GDM1 (cell line): ENCODE results near the gene RAPGEF2.
A peak's percentile ranks its signal among the peaks of the same experiment; 100 is the strongest.
"Not testable (repeated sequence)": the region's sequence is repeated elsewhere in the genome, so short reads cannot be mapped to it uniquely, and the experiment has no call there.

Source experiments
- DNase-seq: peaks from one replicate; lab custom pipeline; 2025; lab: John Stamatoyannopoulos, UW

Gene RAPGEF2

GRCh38 chr4:159370286-159370685, 267.4 kb downstream of the RAPGEF2 start:
- no peak for DNase-seq

DNA sequence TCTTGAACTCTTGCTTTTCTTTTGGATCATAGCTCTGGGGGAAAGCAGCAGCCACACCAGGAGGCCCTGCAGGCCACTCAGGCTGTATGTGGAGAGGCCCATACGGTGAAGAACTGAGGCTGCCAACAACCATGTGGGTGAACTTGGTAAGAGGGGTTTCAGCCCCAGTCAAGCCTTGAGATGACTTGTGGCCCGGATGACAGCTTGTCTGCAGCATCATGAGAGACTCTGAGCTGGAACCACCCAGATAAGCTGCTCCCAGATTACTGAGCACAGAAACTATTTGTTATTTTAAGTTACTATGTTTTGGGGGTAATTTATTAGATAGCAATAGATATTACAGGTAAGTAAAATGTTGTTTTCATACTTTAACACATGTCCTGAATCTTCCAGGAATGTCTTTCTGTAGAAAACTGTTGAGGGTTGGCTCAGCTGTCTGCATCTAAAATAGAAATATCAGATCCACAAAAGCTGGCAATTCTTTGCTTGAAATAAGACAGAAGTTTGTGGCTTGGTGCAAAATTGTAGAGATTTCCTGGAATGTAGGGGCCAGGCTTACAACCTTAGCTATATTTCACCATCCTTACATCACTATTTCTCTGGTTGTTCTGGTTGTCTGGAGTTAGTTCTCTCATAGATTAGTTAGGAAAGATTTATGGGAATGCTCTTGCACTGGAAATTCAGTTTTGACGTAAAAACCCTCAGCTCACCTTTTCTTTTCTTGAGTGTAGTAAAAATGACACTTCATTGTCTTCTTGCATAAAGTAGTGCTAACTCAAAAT, 272.1 kb downstream of the RAPGEF2 start:
- no peak for DNase-seq

DNA sequence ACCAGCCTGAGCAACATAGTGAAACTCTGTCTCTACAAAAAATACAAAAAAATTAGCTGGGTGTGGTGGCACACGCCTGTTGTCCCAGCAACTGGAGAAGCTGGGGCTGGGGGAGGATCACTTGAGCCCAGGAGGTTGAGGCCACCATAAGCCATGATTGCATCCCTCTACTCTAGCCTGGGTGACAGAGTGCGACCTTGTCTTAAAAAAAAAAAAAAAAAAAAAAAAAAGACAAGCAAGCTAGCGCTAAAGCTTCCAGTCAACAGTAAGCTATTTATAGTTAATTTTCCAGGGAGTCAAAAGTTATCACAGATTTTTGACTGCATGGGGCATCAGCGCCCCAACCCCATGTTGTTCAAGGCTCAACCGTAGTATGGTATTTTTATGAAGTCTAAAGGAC, 273.4 kb downstream of the RAPGEF2 start:
- no peak for DNase-seq

GRCh38 chr4:159378056-159378616, 275.3 kb downstream of the RAPGEF2 start:
- DNase-seq: no peak

DNA sequence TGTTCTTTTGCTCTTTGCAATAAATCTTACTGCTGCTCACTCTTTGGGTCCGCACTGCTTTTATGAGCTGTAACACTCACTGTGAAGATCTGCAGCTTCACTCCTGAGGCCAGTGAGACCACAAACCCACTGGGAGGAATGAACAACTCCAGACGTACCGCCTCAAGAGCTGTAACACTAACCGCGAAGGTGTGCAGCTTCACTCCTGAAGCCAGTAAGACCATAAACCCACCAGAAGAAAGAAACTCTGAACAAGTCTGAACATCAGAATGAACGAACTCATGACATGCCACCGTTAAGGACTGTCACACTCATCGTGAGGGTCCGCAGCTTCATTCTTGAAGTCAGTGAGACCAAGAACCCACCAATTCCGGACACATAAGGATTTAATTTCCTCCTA, 276.2 kb downstream of the RAPGEF2 start:
- DNase-seq: not testable (repeated sequence)

- no peak for DNase-seq
These were observed 277.0 kb downstream of the RAPGEF2 start for GRCh38 chr4:159379836-159380235.

DNA sequence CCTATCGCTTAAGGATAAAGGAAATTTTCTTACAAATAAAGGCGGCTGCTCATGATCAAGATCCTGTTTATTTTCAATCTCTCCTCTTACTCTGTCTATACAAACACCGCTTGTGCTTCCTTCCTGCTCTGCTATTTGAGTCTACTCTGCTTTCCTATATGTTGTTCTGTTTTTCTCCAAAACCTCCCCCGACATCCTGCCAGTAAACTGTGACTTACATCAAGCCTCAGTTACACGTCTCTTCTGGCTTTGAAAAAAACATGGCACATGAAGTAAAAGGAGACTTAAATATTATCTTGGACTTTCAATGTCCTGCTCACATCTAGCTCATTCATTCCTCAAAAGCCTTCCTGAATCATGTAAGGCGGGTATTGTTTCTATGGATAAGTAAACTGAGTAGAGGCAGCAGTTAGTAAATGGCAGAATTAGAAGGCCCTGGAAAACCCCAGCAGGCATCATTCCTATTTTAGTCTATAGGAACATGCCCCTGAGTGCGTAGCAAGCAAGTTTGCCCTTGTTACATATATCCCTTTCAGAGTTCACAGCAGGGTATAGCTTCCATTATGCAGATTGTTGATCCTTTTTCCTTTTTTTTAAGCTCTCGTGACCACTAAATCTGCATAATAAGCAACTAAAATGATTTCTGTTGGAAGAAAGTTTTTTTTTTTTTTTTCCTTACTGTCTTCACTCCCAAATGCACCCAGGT, 280.1 kb downstream of the RAPGEF2 start:
- DNase-seq: no peak

- no peak for DNase-seq
These were observed 280.7 kb downstream of the RAPGEF2 start for GRCh38 chr4:159383562-159383931.

DNA sequence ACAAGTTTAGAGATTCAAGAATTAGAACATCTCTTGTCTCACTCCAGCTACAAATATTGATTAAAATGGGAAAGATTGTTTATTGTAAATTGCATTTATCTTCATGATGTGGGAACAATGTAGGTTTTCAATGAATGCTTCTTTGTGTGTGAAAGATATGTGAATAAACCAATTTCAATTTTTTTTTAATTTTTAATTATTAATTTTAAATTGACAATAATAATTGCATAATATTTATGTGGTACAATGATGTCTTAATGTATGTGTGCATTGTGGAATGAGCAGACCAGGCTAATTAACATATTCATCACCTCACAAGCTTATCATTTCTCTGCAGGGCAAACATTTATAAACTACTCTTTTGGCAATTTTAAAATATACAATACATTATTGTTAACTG, 281.1 kb downstream of the RAPGEF2 start:
- DNase-seq: no peak

GRCh38 chr4:159384632-159385031, 281.8 kb downstream of the RAPGEF2 start:
- no peak for DNase-seq

DNA sequence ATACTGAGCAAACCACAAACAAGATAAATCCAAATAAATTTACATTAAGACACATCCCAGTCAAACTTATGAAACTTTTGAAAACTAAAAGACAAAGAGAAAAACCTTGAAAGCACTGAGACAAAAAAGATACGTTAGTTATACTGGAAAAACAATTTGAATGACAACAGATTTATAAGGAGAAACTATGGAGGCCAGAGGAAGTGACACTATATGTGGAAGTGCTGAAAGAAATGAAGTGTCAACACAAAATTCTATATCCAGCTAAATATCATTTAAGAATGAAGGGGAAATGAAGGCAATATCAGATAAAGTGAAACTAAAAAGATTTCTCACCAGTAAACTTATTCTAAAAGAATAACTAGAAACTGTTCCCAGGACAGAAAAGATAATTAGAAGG, 283.7 kb downstream of the RAPGEF2 start:
- DNase-seq: no peak

GRCh38 chr4:159389756-159390155, 286.9 kb downstream of the RAPGEF2 start:
- DNase-seq: no peak

DNA sequence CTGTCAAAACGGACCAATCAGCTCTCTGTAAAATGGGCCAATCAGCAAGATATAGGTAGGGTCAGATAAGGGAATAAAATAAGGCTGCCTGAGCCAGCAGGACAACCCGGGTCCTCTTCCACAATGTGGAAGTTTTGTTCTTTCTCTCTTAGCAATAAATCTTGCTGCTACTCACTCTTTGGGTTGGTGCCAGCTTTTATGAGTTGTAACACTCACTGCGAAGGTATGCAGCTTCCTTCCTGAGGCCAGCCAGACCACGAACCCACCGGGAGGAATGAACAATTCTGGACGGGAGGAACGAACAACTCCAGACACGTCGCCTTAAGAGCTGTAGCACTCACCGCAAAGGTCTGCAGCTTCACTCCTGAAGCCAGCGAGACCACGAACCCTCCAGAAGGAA, 287.8 kb downstream of the RAPGEF2 start:
- DNase-seq: peak; percentile 69

DNA sequence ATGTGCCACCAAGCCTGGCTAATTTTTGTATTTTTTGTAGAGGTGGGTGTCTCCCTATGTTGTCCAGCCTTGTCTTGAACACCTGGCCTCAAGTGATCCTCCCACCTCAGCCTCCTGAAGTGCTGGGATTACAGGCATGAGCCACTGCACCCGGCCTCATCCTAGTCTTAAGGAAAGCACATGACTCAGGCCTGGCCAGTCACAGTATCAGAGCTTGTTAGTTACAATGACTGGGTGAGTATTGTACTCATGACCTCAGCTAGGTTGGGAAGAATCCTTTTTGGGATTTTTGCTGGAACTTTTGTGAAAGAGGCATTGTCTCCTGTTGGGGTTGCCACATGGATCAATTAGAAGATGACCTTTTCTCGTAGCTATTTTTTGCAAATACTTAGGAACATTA, 292.8 kb downstream of the RAPGEF2 start:
- DNase-seq: no peak

DNA sequence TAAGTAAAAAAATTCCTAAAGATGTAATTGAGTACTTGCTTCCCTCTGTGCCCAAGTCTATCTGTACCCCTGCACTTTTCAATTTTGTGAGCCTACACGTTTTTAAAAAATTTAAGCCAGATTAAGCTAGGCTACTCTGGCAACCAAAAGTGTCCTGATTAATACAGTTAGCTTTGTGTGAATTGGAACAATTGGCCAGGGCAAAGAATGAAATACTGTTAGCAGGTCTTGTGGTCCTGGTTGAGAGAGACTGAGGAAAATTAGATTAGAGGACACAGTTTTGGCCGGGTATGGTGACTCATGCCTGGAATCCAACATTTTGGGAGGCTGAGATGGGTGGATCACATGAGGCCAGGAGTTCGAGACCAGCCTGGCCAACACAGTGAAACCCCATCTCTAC, 293.3 kb downstream of the RAPGEF2 start:
- no peak for DNase-seq

- no peak for DNase-seq
These were observed 295.4 kb downstream of the RAPGEF2 start for GRCh38 chr4:159398236-159398638.

DNA sequence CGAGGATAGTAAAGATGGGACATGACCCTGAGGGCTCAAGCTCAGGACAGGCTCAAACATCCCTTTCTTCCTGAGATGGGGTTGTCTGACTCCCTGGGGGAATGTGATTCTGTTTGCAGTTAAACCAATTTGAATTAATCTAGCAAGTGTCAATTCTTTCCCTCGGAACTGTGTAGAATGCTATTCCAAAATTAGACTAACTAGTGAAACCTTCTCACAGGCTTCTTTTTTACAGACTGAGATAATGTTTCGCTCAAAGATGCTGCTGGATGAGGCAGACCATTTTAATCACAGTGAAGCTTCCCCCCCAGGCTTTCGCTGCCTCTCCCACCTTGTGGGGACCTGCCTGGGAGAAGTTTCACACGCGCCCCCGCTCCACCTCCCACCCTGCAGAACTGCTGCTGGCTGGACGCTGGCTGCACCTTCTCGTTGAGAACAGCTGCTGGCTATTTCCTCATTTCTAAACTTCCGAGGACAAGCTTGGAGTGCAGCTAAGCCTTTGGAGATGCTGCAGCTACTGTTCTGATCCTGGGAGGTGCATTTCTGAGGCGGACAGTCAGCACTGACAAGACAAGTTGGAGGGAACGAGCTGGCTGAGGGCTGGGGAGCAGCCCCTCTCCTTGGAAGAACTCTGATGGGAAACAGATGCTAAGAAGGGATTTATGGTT, 297.8 kb downstream of the RAPGEF2 start:
- no peak for DNase-seq

- no peak for DNase-seq
These were observed 298.4 kb downstream of the RAPGEF2 start for GRCh38 chr4:159401226-159401712.

GRCh38 chr4:159401791-159402380, 299.0 kb downstream of the RAPGEF2 start:
- DNase-seq: no peak
